ENCODE results near the gene METTL17.
"Not testable (repeated sequence)": the region's sequence is repeated elsewhere in the genome, so short reads cannot be mapped to it uniquely, and the experiment has no call there.

- TF ChIP-seq CTCF (IDR thresholded peaks at IDR 0.05; ENCODE audit: low read length); EZH2 (IDR thresholded peaks at IDR 0.05; ENCODE audit: borderline replicate concordance, low read length): not testable (repeated sequence)
Observed at GRCh38 chr14:20954736-20955537, 34.8 kb upstream of the METTL17 start, which contains the start of gene RNASE2.
